CD4-positive, alpha-beta T cell (primary cell): ENCODE measurements around the gene ADGRV1. TPM values are rescaled to one million over a fixed set of nuclear protein-coding genes. Genes with fewer than 3 reads are reported as not detected.

ENCODE experiments used
- ATAC-seq: fragments of 200-7000 bp; cut with Tn5 transposase; one replicate; pipeline ENCODE4 v1.10.0; 2022; ENCODE audit warnings: mild to moderate bottlenecking; ENCODE audit not compliant: poor library complexity
- CTCF ChIA-PET: fragments of 350-600 bp; sonication (Branson Sonifier 250); formaldehyde crosslinking; loops from one replicate; lab custom pipeline; 2021; ENCODE audit warnings: antibody characterized with exemption, inconsistent platforms; lab: Charles Lee
- POLR2A ChIA-PET: fragments of 350-600 bp; sonication (Branson Sonifier 250); formaldehyde crosslinking; loops from one replicate; lab custom pipeline; 2021; ENCODE audit warnings: antibody characterized with exemption, inconsistent platforms; lab: Charles Lee
- DNase-seq, 14 experiments: peaks; one replicate each; pipeline ENCODE4 v3.0.0-alpha.2; 2013 to 2020; ENCODE audit warnings: mixed read lengths in 2 of 14
- H3K27ac ChIP-seq, 2 donors: one replicate each; pipeline versions ENCODE4 v1.5.1 to v1.7.0; 2013; ENCODE audit warnings: low read length in 2 of 2, low read depth in 1 of 2, mild to moderate bottlenecking in 1 of 2
- H3K27me3 ChIP-seq, 2 experiments: 1 replicate in 1 of 2; 2 replicates in 1 of 2; pipeline versions ENCODE4 v1.6.1 to v1.7.0; 2013; ENCODE audit warnings: low read length in 2 of 2, control low read depth in 1 of 2, mild to moderate bottlenecking in 1 of 2, moderate library complexity in 1 of 2; ENCODE audit not compliant: insufficient read depth in 2 of 2, control insufficient read depth in 1 of 2
- H3K36me3 ChIP-seq: one replicate; pipeline ENCODE4 v1.6.1; 2013; ENCODE audit warnings: low read length, control low read depth; ENCODE audit not compliant: insufficient read depth
- H3K4me1 ChIP-seq: one replicate; pipeline ENCODE4 v1.6.1; 2013; ENCODE audit warnings: low read length, control low read depth; ENCODE audit not compliant: insufficient read depth
- H3K4me3 ChIP-seq: one replicate; pipeline ENCODE4 v1.5.1; 2013; ENCODE audit warnings: mild to moderate bottlenecking, low read length, moderate library complexity
- H3K9me3 ChIP-seq, 2 experiments: 1 replicate in 1 of 2; 2 replicates in 1 of 2; pipeline versions ENCODE4 v1.6.1 to v1.7.0; 2013; ENCODE audit warnings: low read length in 2 of 2, mild to moderate bottlenecking in 2 of 2, control low read depth in 1 of 2, moderate library complexity in 1 of 2; ENCODE audit not compliant: control insufficient read depth in 1 of 2, insufficient read depth in 1 of 2
- H3K27ac Mint-ChIP-seq: one replicate; pipeline ENCODE4 v1.8.0; 2020; ENCODE audit warnings: mixed read lengths
- H3K27me3 Mint-ChIP-seq: one replicate; pipeline ENCODE4 v1.8.0; 2021; ENCODE audit warnings: mixed read lengths
- H3K36me3 Mint-ChIP-seq: one replicate; pipeline ENCODE4 v1.8.0; 2021; ENCODE audit warnings: low read depth, mixed read lengths
- H3K4me1 Mint-ChIP-seq: one replicate; pipeline ENCODE4 v1.8.0; 2021; ENCODE audit warnings: low read depth, mixed read lengths
- H3K4me3 Mint-ChIP-seq: one replicate; pipeline ENCODE4 v1.8.0; 2020; ENCODE audit warnings: mild to moderate bottlenecking, mixed read lengths
- H3K9me3 Mint-ChIP-seq: one replicate; pipeline ENCODE4 v1.8.0; 2020; ENCODE audit warnings: mixed read lengths
- intact Hi-C, 2 experiments: fragments of 100-400 bp; cut with DNase I in 1 of 2; cut with micrococcal nuclease in 1 of 2; formaldehyde crosslinking; loops; one replicate each; pipeline versions ENCODE4 v1.15.1 to v1.9.0; 2023 to 2025; cut with DNase I, micrococcal nuclease
- total RNA-seq, 174 experiments: library from RNA in 2 of 174; stranded (reverse) in 2 of 174; gene quantifications; one replicate each; pipeline ENCODE4 v1.2.3 and lab custom pipeline; 2021 to 2026
- TF ChIP-seq, protein P1 (sequence below): fragments of 200-600 bp; IDR thresholded peaks from one replicate; pipeline ENCODE4 v1.8.0; 2022; ENCODE audit warnings: antibody characterized with exemption, mild to moderate bottlenecking

ADGRV1 gene
- total RNA-seq, 2 experiments from 2014 or later = 0.81 to 1.2 TPM

DNA sequence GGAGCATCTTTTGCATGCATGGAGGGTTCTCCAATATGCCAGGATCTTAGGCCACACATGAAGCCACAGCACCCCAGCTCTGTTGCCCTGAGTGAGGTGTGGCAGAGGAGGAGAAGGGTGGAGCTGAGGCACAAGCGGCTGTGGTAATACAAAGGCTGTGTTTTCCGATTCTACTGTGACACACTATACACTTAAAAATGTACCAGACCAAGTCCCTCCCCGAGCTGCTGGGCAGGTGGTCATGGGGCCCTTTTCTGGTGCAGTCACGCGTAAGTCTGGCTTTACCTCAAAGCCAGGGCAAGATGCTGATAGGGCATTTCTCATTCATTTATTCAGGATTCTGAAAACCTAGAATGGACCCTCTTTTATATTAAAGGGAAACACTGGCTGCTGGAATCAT lies 3.7 kb downstream of the ADGRV1 start:
- CTCF ChIA-PET = no interaction called here

DNA sequence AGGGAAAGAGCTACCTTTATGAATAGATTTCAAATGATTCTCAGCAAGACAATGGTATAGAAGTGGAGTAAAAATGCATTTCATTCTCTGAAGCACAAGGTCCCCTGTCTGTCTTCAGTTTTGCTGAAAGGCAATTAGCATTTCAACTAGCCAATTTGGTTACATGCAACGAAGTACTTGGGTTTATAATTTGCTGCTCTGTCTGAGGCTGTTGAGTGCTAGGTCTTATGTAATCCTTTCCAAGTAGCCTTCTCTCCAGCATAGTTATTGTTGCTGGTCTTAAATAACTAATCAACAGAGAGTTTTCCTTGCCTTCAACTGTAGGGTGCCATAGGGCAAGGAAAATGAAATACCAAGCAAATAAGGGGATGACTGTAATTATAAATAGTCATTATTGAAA lies 4.5 kb downstream of the ADGRV1 start:
- H3K9me3 ChIP-seq = peaks cover 0 to 5% of the 10 kb centered on the region in 2 experiments
- ChIA-PET CTCF (no interaction called here), POLR2A (no interaction called here)
- no peak overlapping the region for H3K4me3 Mint-ChIP-seq
- no peak overlapping the region for H3K4me3 ChIP-seq
- no peak overlapping the region for H3K27ac ChIP-seq
- no peaks in the 10 kb centered on the region for H3K36me3 ChIP-seq
- H3K36me3 Mint-ChIP-seq = no peaks in the 10 kb centered on the region
- H3K27me3 Mint-ChIP-seq = peaks cover 79% of the 10 kb centered on the region
- ATAC-seq = no peak
- H3K9me3 Mint-ChIP-seq = no peaks in the 10 kb centered on the region
- peaks cover 10% of the 10 kb centered on the region for H3K4me1 ChIP-seq
- no peak overlapping the region for H3K27ac Mint-ChIP-seq
- TF ChIP-seq, protein P1, sequence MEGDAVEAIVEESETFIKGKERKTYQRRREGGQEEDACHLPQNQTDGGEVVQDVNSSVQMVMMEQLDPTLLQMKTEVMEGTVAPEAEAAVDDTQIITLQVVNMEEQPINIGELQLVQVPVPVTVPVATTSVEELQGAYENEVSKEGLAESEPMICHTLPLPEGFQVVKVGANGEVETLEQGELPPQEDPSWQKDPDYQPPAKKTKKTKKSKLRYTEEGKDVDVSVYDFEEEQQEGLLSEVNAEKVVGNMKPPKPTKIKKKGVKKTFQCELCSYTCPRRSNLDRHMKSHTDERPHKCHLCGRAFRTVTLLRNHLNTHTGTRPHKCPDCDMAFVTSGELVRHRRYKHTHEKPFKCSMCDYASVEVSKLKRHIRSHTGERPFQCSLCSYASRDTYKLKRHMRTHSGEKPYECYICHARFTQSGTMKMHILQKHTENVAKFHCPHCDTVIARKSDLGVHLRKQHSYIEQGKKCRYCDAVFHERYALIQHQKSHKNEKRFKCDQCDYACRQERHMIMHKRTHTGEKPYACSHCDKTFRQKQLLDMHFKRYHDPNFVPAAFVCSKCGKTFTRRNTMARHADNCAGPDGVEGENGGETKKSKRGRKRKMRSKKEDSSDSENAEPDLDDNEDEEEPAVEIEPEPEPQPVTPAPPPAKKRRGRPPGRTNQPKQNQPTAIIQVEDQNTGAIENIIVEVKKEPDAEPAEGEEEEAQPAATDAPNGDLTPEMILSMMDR = no peak
- DNase-seq = no peak
- H3K27me3 ChIP-seq = peaks cover 9 to 35% of the 10 kb centered on the region in 2 experiments
- intact Hi-C loops = no loop called here
- peaks cover 7% of the 10 kb centered on the region for H3K4me1 Mint-ChIP-seq

More for the DNA sequence above, 3.7 kb downstream of the ADGRV1 start:
- H3K4me1 Mint-ChIP-seq = peaks cover 11% of the 10 kb centered on the region
- no peak overlapping the region for H3K4me3 Mint-ChIP-seq
- POLR2A ChIA-PET = no interaction called here
- peaks cover 0 to 5% of the 10 kb centered on the region in 2 experiments for H3K9me3 ChIP-seq
- no peaks in the 10 kb centered on the region for H3K36me3 ChIP-seq
- H3K4me1 ChIP-seq = peaks cover 10% of the 10 kb centered on the region
- no peak overlapping the region for H3K27ac Mint-ChIP-seq
- peaks cover 16 to 43% of the 10 kb centered on the region in 2 experiments for H3K27me3 ChIP-seq
- TF ChIP-seq, protein P1 = no peak
- H3K27me3 Mint-ChIP-seq = peaks cover 81% of the 10 kb centered on the region
- ATAC-seq (no peak), DNase-seq (no peak)
- no peak overlapping the region for H3K4me3 ChIP-seq
- no peak overlapping the region for H3K27ac ChIP-seq
- intact Hi-C loops = no loop called here
- H3K36me3 Mint-ChIP-seq = no peaks in the 10 kb centered on the region
- no peaks in the 10 kb centered on the region for H3K9me3 Mint-ChIP-seq

DNA sequence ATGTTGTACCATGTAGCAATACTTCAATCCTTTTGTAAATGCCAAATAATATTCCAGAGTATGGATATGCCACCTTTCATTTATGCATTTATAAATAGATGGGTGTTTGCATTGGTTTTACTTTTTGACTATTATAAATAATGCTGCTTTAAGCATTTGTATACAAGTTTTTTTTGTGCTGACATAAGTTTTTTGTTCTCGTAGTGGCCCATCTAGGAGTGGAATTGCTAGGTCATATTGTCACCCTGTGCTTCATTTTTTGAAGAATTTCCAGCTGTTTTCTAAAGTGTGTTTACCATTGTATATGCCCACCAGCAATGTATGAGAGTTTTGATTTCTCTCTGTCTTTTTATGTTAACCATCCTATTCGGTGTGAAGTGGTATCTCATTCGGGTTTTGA lies 6.9 kb downstream of the ADGRV1 start:
- Mint-ChIP-seq H3K4me1 (no peaks in the 10 kb centered on the region), H3K9me3 (peaks cover 3% of the 10 kb centered on the region), H3K27me3 (peaks cover 65% of the 10 kb centered on the region), H3K36me3 (no peaks in the 10 kb centered on the region), H3K27ac (no peak overlapping the region), H3K4me3 (no peak overlapping the region)
- DNase-seq = no peak
- Histone ChIP-seq H3K4me1 (no peaks in the 10 kb centered on the region), H3K4me3 (no peak overlapping the region), H3K27me3 (peaks cover 0 to 19% of the 10 kb centered on the region in 2 experiments), H3K36me3 (no peaks in the 10 kb centered on the region), H3K9me3 (no peaks in the 10 kb centered on the region), H3K27ac (no peak overlapping the region)
- CTCF ChIA-PET = no interaction called here
- TF ChIP-seq, protein P1 = no peak
- intact Hi-C loops = no loop called here
- ATAC-seq = no peak
- POLR2A ChIA-PET = no interaction called here
